Liver (tissue), 9 donors: ENCODE results near the gene SNX18. TPM values are rescaled to one million over a fixed set of nuclear protein-coding genes. Genes with fewer than 3 reads are reported as not detected.

ENCODE experiments used
- DNase-seq: peaks from one replicate; pipeline ENCODE4 v3.0.0-alpha.2; 2017; ENCODE audit warnings: low spot score
- H3K27ac ChIP-seq, 2 donors: one replicate each; pipeline ENCODE4 v1.7.0; 2013; ENCODE audit warnings: inconsistent platforms in 2 of 2, low read length in 2 of 2, control low read depth in 1 of 2, low read depth in 1 of 2, mild to moderate bottlenecking in 1 of 2
- H3K27me3 ChIP-seq, 4 donors: one replicate each; pipeline versions ENCODE4 v1.6.1 to v1.7.0; 2013; ENCODE audit warnings: low read length in 3 of 4, inconsistent platforms in 1 of 4, mild to moderate bottlenecking in 1 of 4, moderate library complexity in 1 of 4; ENCODE audit not compliant: control insufficient read depth in 4 of 4, insufficient read depth in 4 of 4
- H3K36me3 ChIP-seq, 4 donors: one replicate each; pipeline versions ENCODE4 v1.6.1 to v1.7.0; 2013; ENCODE audit warnings: low read length in 3 of 4, mild to moderate bottlenecking in 3 of 4, low read depth in 1 of 4, moderate library complexity in 1 of 4; ENCODE audit not compliant: control insufficient read depth in 4 of 4, insufficient read depth in 3 of 4
- H3K4me1 ChIP-seq, 4 donors: one replicate each; pipeline versions ENCODE4 v1.6.1 to v1.7.0; 2013; ENCODE audit warnings: low read length in 3 of 4, mild to moderate bottlenecking in 3 of 4, moderate library complexity in 1 of 4; ENCODE audit not compliant: control insufficient read depth in 4 of 4, insufficient read depth in 4 of 4
- H3K4me3 ChIP-seq, 3 donors: one replicate each; pipeline versions ENCODE4 v1.6.1 to v1.7.0; 2013; ENCODE audit warnings: low read length in 3 of 3, control low read depth in 1 of 3, low read depth in 1 of 3, mild to moderate bottlenecking in 1 of 3
- H3K9ac ChIP-seq, 2 donors: one replicate each; pipeline ENCODE4 v1.7.0; 2013; ENCODE audit warnings: low read length in 2 of 2, mild to moderate bottlenecking in 2 of 2, moderate library complexity in 2 of 2, control low read depth in 1 of 2, low read depth in 1 of 2
- H3K9me3 ChIP-seq, 4 donors: one replicate each; pipeline versions ENCODE4 v1.6.1 to v1.7.0; 2013; ENCODE audit warnings: low read length in 3 of 4; ENCODE audit not compliant: control insufficient read depth in 4 of 4
- EGR1 ChIP-seq, 2 donors: IDR thresholded peaks; 2 replicates each; pipeline ENCODE4 v1.6.1; 2016 to 2018; ENCODE audit warnings: antibody characterized with exemption in 2 of 2, low read depth in 2 of 2
- FOXA1 ChIP-seq: IDR thresholded peaks from 2 replicates; pipeline ENCODE4 v1.6.1; 2016; ENCODE audit warnings: antibody characterized with exemption
- HNF4A ChIP-seq, 2 donors: conservative IDR thresholded peaks; 2 replicates each; pipeline ENCODE4 v1.6.1; 2016; ENCODE audit warnings: antibody characterized with exemption in 2 of 2, mild to moderate bottlenecking in 2 of 2
- JUND ChIP-seq, 2 donors: IDR thresholded peaks; 2 replicates each; pipeline ENCODE4 v1.6.1; 2016; ENCODE audit warnings: antibody characterized with exemption in 2 of 2
- NR2F2 ChIP-seq: IDR thresholded peaks from 2 replicates; pipeline ENCODE4 v1.6.1; 2016; ENCODE audit warnings: antibody characterized with exemption
- RXRA ChIP-seq, 2 donors: IDR thresholded peaks; 2 replicates each; pipeline ENCODE4 v1.6.1; 2017 to 2018; ENCODE audit warnings: antibody characterized with exemption in 2 of 2, mild to moderate bottlenecking in 1 of 2
- TAF1 ChIP-seq: conservative IDR thresholded peaks from 2 replicates; pipeline ENCODE4 v1.6.1; 2016; ENCODE audit warnings: antibody characterized with exemption, mild to moderate bottlenecking
- YY1 ChIP-seq: IDR thresholded peaks from 2 replicates; pipeline ENCODE4 v1.6.1; 2016; ENCODE audit warnings: antibody characterized with exemption, mild to moderate bottlenecking
- WGBS: extraction: QIAGEN DNeasy Blood & Tissue Kit; methylation state at CpG from one replicate; pipeline ENCODE4 v1.1.7; 2013; 5-methylcytosine and 5-hydroxymethylcytosine counted together
- polyA plus RNA-seq, 2 donors: library from polyadenylated mRNA; stranded (reverse) in 1 of 2; unstranded in 1 of 2; fragments of 200-250 nt in 1 of 2; fragments of >200 nt in 1 of 2; fragmentation: Nextera tagmentation in 1 of 2; extraction: Ambion mirVana in 1 of 2; gene quantifications; one replicate each; pipeline versions ENCODE4 v1.2.1 to v1.2.3, GENCODE V29; 2013 to 2015
- total RNA-seq, 2 donors: library from RNA; depleted of rRNA; stranded (reverse); fragments of >200 nt; gene quantifications; one replicate each; pipeline ENCODE4 v1.2.3, GENCODE V29; 2014
- TF ChIP-seq, protein P1 (sequence below): fragments of 150-350 bp; IDR thresholded peaks from 2 replicates; pipeline ENCODE4 v1.5.1; 2017; ENCODE audit warnings: improper control_type of control experiment, low read depth, low read length; ENCODE audit not compliant: missing input control
- TF ChIP-seq, protein P2 (sequence below): IDR thresholded peaks from 2 replicates; pipeline ENCODE4 v1.6.1; 2016; ENCODE audit warnings: antibody characterized with exemption, mild to moderate bottlenecking
- TF ChIP-seq, protein P3 (sequence below): IDR thresholded peaks from 2 replicates; pipeline ENCODE4 v1.6.1; 2016; ENCODE audit warnings: antibody characterized with exemption
- TF ChIP-seq, protein P4 (sequence below): IDR thresholded peaks from 2 replicates; pipeline ENCODE4 v1.6.1; 2016; ENCODE audit warnings: antibody characterized with exemption
- donor health status: healthy.
- donor health status: healthy.
- donor health status: healthy.
- donor health status: healthy.
- donor health status: healthy.

SNX18 gene
- total and polyA plus RNA-seq, 4 donors: 4.9 to 32.5 (median 12.6) TPM

DNA sequence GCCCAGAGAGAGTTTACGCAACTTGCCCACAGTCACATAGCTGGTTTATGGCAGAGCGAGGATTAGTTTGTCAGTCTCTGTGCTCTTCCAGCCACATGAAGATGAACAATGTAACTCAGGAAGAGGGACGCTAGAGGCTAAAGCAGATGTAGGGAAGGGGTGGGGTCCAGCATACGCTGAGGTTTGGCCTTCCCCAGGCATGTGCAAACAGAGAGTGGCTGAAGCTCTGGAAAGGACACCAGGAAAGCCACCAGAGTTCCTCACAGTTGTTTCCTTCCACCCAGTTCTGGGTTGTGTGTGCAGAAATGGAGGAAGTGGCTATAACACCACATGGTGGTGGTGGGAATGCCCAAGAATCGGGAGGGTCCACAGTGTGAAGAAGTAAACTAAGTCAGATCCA, 60.0 kb downstream of the SNX18 start:
- TF ChIP-seq EGR1 (IDR thresholded peaks at IDR 0.05; ENCODE audit: low read depth in 2 of 2) (no peak), HNF4A (conservative IDR thresholded peaks at IDR 0.05) (no peak), YY1 (no peak), JUND (IDR thresholded peaks at IDR 0.05) (no peak), TAF1 (no peak), RXRA (IDR thresholded peaks at IDR 0.05) (no peak)
- TF ChIP-seq, protein P1, sequence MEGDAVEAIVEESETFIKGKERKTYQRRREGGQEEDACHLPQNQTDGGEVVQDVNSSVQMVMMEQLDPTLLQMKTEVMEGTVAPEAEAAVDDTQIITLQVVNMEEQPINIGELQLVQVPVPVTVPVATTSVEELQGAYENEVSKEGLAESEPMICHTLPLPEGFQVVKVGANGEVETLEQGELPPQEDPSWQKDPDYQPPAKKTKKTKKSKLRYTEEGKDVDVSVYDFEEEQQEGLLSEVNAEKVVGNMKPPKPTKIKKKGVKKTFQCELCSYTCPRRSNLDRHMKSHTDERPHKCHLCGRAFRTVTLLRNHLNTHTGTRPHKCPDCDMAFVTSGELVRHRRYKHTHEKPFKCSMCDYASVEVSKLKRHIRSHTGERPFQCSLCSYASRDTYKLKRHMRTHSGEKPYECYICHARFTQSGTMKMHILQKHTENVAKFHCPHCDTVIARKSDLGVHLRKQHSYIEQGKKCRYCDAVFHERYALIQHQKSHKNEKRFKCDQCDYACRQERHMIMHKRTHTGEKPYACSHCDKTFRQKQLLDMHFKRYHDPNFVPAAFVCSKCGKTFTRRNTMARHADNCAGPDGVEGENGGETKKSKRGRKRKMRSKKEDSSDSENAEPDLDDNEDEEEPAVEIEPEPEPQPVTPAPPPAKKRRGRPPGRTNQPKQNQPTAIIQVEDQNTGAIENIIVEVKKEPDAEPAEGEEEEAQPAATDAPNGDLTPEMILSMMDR: no peak
- TF ChIP-seq, protein P2, sequence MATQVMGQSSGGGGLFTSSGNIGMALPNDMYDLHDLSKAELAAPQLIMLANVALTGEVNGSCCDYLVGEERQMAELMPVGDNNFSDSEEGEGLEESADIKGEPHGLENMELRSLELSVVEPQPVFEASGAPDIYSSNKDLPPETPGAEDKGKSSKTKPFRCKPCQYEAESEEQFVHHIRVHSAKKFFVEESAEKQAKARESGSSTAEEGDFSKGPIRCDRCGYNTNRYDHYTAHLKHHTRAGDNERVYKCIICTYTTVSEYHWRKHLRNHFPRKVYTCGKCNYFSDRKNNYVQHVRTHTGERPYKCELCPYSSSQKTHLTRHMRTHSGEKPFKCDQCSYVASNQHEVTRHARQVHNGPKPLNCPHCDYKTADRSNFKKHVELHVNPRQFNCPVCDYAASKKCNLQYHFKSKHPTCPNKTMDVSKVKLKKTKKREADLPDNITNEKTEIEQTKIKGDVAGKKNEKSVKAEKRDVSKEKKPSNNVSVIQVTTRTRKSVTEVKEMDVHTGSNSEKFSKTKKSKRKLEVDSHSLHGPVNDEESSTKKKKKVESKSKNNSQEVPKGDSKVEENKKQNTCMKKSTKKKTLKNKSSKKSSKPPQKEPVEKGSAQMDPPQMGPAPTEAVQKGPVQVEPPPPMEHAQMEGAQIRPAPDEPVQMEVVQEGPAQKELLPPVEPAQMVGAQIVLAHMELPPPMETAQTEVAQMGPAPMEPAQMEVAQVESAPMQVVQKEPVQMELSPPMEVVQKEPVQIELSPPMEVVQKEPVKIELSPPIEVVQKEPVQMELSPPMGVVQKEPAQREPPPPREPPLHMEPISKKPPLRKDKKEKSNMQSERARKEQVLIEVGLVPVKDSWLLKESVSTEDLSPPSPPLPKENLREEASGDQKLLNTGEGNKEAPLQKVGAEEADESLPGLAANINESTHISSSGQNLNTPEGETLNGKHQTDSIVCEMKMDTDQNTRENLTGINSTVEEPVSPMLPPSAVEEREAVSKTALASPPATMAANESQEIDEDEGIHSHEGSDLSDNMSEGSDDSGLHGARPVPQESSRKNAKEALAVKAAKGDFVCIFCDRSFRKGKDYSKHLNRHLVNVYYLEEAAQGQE: no peak
- Histone ChIP-seq H3K9me3 (no peaks in the 10 kb centered on the region), H3K4me3 (no peak overlapping the region), H3K36me3 (no peaks in the 10 kb centered on the region), H3K27ac (no peak overlapping the region), H3K9ac (no peak overlapping the region), H3K4me1 (peaks cover 5 to 12% (median 10%) of the 10 kb centered on the region in 4 donors), H3K27me3 (no peaks in the 10 kb centered on the region)
- 90% methylated on average over 5 of the region's 5 CpGs for WGBS
- no peak for DNase-seq

DNA sequence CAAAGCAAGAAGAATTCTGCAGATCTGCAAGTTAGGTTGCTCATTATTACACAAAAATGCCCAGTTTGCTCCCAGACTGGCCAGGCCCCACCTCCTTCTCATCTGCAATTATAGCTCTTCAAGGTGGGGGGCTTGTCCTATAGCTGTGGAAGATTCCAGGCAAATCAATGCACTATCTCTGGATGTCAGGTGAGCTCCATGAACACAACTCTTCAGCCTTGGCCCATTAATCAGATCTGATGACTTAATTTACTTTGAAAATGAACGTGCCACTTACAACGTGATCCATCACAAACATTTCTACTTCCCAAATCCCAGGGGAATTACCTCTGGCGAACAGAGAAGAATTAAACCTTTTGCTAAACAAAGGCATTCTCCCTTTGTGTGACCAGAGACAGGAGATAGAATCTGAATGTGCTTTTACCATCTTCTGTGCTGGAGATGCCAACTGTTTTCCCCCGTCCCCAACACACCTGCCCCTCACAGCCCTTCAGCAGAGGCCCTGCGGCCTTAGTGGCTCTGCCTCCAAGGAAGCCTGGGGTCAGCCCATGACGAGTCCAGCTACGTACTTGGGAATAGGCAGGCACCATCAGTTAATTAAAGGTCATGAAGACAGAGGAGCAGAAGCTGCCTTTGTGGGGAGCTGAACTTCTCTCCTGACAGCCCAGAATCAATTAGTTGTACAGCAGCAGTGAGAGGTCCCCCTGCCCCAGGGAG, 60.5 kb downstream of the SNX18 start:
- Histone ChIP-seq H3K4me1 (peaks cover 5 to 12% (median 10%) of the 10 kb centered on the region in 4 donors), H3K27me3 (no peaks in the 10 kb centered on the region), H3K27ac (no peak overlapping the region), H3K36me3 (no peaks in the 10 kb centered on the region), H3K4me3 (no peak overlapping the region), H3K9me3 (no peaks in the 10 kb centered on the region), H3K9ac (no peak overlapping the region)
- WGBS: 91% methylated on average over 7 of the region's 7 CpGs
- TF ChIP-seq, protein P1: no peak
- TF ChIP-seq, protein P3, sequence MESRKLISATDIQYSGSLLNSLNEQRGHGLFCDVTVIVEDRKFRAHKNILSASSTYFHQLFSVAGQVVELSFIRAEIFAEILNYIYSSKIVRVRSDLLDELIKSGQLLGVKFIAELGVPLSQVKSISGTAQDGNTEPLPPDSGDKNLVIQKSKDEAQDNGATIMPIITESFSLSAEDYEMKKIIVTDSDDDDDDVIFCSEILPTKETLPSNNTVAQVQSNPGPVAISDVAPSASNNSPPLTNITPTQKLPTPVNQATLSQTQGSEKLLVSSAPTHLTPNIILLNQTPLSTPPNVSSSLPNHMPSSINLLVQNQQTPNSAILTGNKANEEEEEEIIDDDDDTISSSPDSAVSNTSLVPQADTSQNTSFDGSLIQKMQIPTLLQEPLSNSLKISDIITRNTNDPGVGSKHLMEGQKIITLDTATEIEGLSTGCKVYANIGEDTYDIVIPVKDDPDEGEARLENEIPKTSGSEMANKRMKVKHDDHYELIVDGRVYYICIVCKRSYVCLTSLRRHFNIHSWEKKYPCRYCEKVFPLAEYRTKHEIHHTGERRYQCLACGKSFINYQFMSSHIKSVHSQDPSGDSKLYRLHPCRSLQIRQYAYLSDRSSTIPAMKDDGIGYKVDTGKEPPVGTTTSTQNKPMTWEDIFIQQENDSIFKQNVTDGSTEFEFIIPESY: no peak
- TF ChIP-seq, protein P4, sequence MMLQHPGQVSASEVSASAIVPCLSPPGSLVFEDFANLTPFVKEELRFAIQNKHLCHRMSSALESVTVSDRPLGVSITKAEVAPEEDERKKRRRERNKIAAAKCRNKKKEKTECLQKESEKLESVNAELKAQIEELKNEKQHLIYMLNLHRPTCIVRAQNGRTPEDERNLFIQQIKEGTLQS: no peak
- TF ChIP-seq FOXA1 (no peak), NR2F2 (no peak)
- no peak for DNase-seq
